GM08714 (cell line): ENCODE measurements around the gene SV2B.
"Not testable (repeated sequence)": the region's sequence is repeated elsewhere in the genome, so short reads cannot be mapped to it uniquely, and the experiment has no call there.

Experiments used
- H3K4me3 ChIP-seq: fragments of 200-500 bp; sonication (Bioruptor generic); 2 replicates; pipeline ENCODE4 v1.5.1; 2014; ENCODE audit warnings: mild to moderate bottlenecking, low read length, inconsistent platforms
- ZNF274 ChIP-seq: IDR thresholded peaks from 2 replicates; pipeline ENCODE4 v1.6.1; 2012; ENCODE audit warnings: mild to moderate bottlenecking, low read depth, low read length

SV2B gene

GRCh38 chr15:91316126-91316525 is 216.1 kb downstream of the SV2B start:
- no peak overlapping the region for H3K4me3 ChIP-seq
- no peak for TF ChIP-seq ZNF274

DNA sequence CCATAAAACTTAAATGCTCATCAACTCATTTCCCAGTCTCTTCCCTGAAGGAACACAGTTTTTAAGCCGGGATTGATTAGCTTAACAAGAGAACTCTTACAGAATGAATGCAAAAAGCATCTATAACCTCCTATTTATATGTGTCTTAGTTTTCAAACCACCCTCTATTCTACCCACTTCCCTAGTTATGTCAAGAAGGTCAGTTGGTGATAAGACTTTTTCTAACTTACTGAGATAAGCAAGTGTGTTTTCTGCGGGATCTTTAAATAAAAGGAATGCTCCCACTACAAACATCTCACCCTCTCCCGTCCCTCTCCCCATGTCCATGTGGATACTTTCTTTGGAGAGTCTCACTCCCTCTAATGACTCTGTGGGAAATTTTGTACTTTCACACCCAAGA is 218.5 kb downstream of the SV2B start:
- no peak for TF ChIP-seq ZNF274
- H3K4me3 ChIP-seq, result no peak overlapping the region

- no peak for TF ChIP-seq ZNF274
Observed at GRCh38 chr15:91318931-91319330, 218.9 kb downstream of the SV2B start.

GRCh38 chr15:91319371-91320059 is 219.5 kb downstream of the SV2B start:
- no peak overlapping the region for H3K4me3 ChIP-seq
- no peak for TF ChIP-seq ZNF274

More at GRCh38 chr15:91318931-91319330, 218.9 kb downstream of the SV2B start:
- no peak overlapping the region for H3K4me3 ChIP-seq

DNA sequence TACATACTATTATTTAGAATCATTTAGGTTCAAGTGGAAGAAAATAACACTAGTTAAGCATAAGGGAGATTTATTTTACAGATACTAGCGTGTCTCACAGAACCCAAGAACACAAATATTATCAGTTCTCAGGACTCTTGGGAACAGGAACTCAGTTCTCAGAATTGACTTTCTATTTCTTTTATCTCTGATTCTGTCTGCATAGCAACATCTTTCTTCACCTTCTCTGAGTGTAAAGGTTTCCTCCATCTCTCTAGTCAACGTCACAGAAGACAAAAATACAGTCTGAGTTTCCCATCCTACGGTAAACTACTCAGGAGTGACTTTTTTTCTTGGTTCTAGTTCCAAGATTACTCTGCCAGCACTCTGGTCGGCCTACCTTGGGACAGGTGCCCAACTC is 220.0 kb downstream of the SV2B start:
- H3K4me3 ChIP-seq, result no peak overlapping the region
- TF ChIP-seq ZNF274, result no peak

- no peak overlapping the region for H3K4me3 ChIP-seq
- no peak for TF ChIP-seq ZNF274
Observed at GRCh38 chr15:91329914-91330313, 229.9 kb downstream of the SV2B start.

GRCh38 chr15:91331581-91331980 is 231.5 kb downstream of the SV2B start:
- H3K4me3 ChIP-seq, result no peak overlapping the region

GRCh38 chr15:91335702-91336101 is 235.6 kb downstream of the SV2B start:
- H3K4me3 ChIP-seq, result no peak overlapping the region
- no peak for TF ChIP-seq ZNF274

More at GRCh38 chr15:91331581-91331980, 231.5 kb downstream of the SV2B start:
- TF ChIP-seq ZNF274, result no peak

DNA sequence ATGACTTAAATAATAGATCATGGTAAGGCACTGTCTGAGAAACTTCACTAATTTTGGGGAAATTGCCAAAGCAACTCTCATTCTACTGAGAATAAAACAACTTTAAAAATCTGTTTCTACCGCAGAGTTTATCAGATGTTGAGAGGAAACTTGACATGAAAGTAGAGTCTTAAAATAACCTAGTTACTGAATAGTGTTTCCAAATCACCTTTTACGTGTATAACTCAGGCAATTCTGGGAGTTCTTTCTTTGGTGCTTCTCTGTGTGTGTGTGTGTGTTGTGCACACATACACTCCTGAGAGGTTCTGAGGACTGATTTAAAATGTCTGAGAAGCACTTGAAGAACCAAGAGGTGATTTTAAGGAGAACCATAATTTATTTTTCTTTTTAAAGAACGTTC is 236.6 kb downstream of the SV2B start:
- no peak for TF ChIP-seq ZNF274

DNA sequence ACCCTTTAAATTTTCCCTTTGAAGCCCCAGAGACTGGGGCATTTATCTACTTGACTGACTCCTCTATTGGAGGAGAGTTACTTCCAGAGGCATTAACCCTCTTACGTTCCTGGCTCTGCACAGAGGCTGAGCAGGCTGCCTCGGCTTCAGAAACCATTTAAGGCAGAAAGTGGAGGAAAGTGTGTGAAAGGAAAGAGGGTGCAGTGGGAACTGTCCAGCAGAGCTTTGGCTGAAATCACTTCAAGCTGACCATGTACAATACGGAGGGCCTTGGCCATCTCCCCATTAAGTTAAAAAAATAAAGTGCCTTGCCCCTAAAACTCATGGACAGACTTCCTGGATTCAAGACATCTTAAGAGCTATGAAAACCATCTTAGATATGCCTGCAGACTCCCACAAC is 238.7 kb downstream of the SV2B start:
- no peak for TF ChIP-seq ZNF274
- H3K4me3 ChIP-seq, result no peak overlapping the region

More for the DNA sequence above, 236.6 kb downstream of the SV2B start:
- H3K4me3 ChIP-seq, result no peak overlapping the region

DNA sequence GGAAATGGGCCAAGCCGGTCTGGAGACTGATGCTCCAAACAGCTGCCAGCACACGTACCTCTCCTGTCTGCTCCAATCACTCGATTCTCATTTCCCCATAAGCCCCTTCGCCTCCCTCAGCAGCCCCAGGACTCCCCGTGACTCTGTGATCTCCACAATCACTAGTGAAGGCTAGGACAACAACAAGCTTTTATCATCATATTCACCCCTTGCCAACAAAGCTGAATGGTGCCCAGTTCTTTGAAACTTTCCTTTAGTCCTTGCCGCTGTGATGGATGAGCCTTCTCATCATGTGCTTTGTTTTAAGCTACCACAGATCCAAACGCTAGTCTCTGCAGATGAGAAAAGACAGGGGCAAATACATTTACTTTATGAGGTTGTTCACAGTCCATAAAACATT is 242.0 kb downstream of the SV2B start:
- TF ChIP-seq ZNF274, result no peak
- no peak overlapping the region for H3K4me3 ChIP-seq

- H3K4me3 ChIP-seq, result not testable (repeated sequence)
Observed at GRCh38 chr15:91344912-91345311, 244.9 kb downstream of the SV2B start.

- H3K4me3 ChIP-seq, result no peak overlapping the region
- TF ChIP-seq ZNF274, result no peak
Observed at GRCh38 chr15:91345736-91346135, 245.7 kb downstream of the SV2B start.

DNA sequence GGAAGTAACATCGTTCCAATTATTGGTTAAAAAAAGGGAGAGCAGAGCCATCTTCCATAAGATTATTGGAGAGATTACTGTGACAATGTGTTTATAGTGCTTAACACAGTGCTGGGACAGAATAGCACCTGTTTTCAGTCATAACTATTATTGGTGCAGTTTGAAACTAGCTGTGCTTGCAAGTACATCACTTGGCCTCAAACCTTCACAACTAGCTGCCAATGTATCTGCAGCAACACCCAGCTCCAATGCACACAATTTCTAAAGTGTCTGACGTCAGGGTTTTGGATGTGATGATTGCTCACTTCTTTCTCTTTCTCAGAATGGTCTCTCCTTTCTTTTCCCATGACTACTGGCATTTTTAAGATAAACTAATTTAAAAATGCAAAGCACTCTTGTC is 246.2 kb downstream of the SV2B start:
- TF ChIP-seq ZNF274, result no peak
- H3K4me3 ChIP-seq, result no peak overlapping the region

- no peak for TF ChIP-seq ZNF274
- no peak overlapping the region for H3K4me3 ChIP-seq
Observed at GRCh38 chr15:91348752-91349500, 248.9 kb downstream of the SV2B start.
